Measurements from ENCODE around the gene CPA4.

- TF ChIP-seq NR2F2 (IDR thresholded peaks at IDR 0.05): no peak
- TF ChIP-seq JUND (IDR thresholded peaks at IDR 0.05): no peak
- no peak for TF ChIP-seq CTCF (IDR thresholded peaks at IDR 0.05; ENCODE audit: low read depth, low read length, missing input control)
- TF ChIP-seq REST (IDR thresholded peaks at IDR 0.05): no peak
- TF ChIP-seq RAD21 (IDR thresholded peaks at IDR 0.05): no peak
- TF ChIP-seq MAX (IDR thresholded peaks at IDR 0.05): no peak
- TF ChIP-seq SP1 (IDR thresholded peaks at IDR 0.05): no peak
- TF ChIP-seq GABPA (IDR thresholded peaks at IDR 0.05 in 1 of 2, conservative IDR thresholded peaks at IDR 0.05 in 1 of 2): no peak
- no peak for TF ChIP-seq ZBTB33 (IDR thresholded peaks at IDR 0.05)
- no peak for TF ChIP-seq TAF1 (conservative IDR thresholded peaks at IDR 0.05)
Observed at GRCh38 chr7:130309986-130310385, 17.0 kb downstream of the CPA4 start.

Data from liver (tissue), 3 donors.